GM12891 (cell line): ENCODE measurements around the gene SREBF1.

ENCODE experiments used
- POLR2A ChIP-seq: IDR thresholded peaks from 2 replicates; pipeline ENCODE4 v1.6.1; 2011; ENCODE audit warnings: low read depth, low read length, control low read depth
- POLR2AphosphoS5 ChIP-seq: IDR thresholded peaks from 2 replicates; pipeline ENCODE4 v1.6.1; 2011; ENCODE audit warnings: low read depth, low read length, control low read depth
- POU2F2 ChIP-seq: IDR thresholded peaks from 2 replicates; pipeline ENCODE4 v1.6.1; 2011; ENCODE audit warnings: low read depth, mild to moderate bottlenecking, control low read depth, low read length, moderate library complexity
- SPI1 ChIP-seq: IDR thresholded peaks from 2 replicates; pipeline ENCODE4 v1.6.1; 2011; ENCODE audit warnings: low read depth, low read length, control low read depth
- TAF1 ChIP-seq: IDR thresholded peaks from 2 replicates; pipeline ENCODE4 v1.6.1; 2011; ENCODE audit warnings: low read depth, low read length, control low read depth

GRCh38 chr17:17805575-17805974 is 31.2 kb downstream of the SREBF1 start:
- TF ChIP-seq POU2F2, result no peak
- no peak for TF ChIP-seq SPI1
- no peak for TF ChIP-seq POLR2AphosphoS5
- TF ChIP-seq POLR2A, result no peak
- TF ChIP-seq TAF1, result no peak
